Fibroblast of the aortic adventitia (primary cell): ENCODE measurements around the gene CLVS2. TPM values are rescaled to one million over a fixed set of nuclear protein-coding genes. Genes with fewer than 3 reads are reported as not detected.

Experiments
- DNase-seq: peaks from one replicate; pipeline ENCODE4 v3.0.0-alpha.2; 2010; ENCODE audit warnings: low read depth
- H3K4me3 ChIP-seq: 2 replicates; pipeline ENCODE4 v1.5.1; 2011; ENCODE audit warnings: low read depth, mild to moderate bottlenecking, control low read depth, low read length, moderate library complexity
- total RNA-seq: library from RNA; depleted of rRNA; stranded (reverse); fragments of >200 nt; gene quantifications from 2 replicates; pipeline ENCODE4 v1.2.3, GENCODE V29; 2012; ENCODE audit warnings: low replicate concordance
- TF ChIP-seq, protein P1 (sequence below): IDR thresholded peaks from 2 replicates; pipeline ENCODE4 v1.5.1; 2011; ENCODE audit warnings: mild to moderate bottlenecking, low read length, control low read depth, inconsistent platforms; ENCODE audit not compliant: insufficient read depth

The CLVS2 gene
- total RNA-seq, 1 donor = not detected

DNA sequence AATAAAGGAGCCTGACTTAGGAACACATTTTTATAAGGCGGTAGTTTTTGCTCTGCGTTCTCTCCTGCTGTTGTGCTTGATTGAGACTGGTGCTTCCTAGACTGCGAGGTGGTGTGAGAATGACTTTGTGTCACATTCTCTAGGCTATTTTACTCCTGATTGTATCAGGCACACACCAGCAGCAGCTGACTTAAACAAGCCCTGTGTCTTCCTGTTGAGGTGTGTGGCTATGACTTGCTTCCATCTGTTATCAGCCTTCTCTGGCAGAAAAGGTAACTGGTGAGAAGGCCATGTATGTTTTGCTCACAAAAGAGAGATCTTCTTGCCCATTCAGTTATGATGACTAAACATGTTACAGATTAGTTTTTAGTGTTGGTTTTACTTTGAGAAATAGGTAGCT lies 43.4 kb downstream of the CLVS2 start:
- H3K4me3 ChIP-seq = no peak overlapping the region
- TF ChIP-seq, protein P1, sequence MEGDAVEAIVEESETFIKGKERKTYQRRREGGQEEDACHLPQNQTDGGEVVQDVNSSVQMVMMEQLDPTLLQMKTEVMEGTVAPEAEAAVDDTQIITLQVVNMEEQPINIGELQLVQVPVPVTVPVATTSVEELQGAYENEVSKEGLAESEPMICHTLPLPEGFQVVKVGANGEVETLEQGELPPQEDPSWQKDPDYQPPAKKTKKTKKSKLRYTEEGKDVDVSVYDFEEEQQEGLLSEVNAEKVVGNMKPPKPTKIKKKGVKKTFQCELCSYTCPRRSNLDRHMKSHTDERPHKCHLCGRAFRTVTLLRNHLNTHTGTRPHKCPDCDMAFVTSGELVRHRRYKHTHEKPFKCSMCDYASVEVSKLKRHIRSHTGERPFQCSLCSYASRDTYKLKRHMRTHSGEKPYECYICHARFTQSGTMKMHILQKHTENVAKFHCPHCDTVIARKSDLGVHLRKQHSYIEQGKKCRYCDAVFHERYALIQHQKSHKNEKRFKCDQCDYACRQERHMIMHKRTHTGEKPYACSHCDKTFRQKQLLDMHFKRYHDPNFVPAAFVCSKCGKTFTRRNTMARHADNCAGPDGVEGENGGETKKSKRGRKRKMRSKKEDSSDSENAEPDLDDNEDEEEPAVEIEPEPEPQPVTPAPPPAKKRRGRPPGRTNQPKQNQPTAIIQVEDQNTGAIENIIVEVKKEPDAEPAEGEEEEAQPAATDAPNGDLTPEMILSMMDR = no peak
- DNase-seq = no peak

DNA sequence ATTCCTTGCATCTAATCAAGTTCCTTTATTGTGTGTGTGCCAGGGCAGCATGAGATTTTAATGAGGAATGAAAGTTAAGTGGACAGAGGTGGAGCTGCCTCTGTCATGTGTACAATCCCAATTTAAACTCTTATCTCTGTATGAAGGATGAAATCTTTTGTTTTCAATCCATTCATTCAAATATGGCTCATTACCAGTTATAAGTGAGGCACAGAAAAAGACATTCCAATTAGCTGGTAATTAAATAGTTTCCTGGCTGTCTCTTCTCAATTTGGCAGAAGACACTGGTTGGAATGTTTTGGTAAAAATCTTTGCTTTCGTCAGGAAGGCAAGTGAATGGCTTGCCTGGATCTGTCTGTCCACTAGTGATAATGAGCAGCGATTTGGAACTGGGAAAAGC lies 46.4 kb downstream of the CLVS2 start:
- TF ChIP-seq, protein P1 = no peak
- DNase-seq = no peak
- no peak overlapping the region for H3K4me3 ChIP-seq

DNA sequence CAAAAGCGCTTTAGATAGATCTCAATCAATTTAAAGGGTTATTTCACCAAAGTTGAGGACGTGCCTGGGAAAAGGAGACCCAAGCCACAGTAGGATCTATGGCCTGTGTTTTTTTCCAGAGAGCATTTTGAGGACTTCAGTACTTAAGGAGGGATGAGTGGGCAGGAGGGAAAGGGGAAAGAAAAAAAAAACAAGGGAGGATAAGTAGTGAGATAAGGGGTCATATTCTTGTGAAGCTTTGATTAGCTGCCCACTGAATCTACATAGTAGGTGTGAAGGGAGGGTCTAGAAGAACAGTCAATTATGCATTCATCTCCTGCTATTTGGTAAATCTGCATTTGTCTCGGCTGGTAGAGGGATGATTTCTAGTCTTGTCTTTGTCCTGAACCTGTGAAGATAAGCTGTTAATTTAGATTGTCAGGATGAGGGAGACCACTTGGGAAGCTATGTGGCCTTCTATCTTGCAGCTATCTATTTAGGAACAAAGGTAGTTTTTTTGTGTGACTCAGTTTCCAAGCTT lies 48.4 kb downstream of the CLVS2 start:
- no peak overlapping the region for H3K4me3 ChIP-seq
- TF ChIP-seq, protein P1 = no peak
- no peak for DNase-seq

DNA sequence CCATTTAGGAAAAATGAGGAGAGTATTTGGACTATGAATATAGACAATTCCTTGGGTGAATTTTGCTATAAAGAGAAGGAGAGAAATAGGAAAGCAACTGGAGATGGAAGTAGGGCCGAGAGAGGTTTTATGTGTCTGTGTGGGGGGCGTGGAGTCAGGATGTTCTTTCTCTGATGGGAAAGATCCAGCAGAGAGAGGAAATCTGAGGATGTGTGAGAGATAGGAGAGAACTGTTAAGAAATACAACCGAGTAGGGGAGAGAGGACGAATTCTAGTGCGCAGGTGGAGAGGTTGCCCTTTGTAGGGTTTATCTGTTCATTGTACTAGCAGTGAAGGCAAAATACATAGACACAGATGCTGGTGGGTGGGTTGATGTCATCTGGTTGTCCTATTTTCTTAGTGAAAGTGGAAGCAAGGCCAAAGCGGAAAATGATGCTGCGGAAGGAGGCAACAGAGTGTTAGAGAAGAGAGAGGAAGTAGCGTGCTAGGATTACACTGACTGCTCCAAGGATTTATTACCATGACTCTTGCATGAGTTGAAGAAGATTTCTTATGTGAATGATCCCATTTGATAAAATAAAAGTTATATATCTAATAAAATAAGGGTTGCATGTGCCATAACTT lies 57.7 kb downstream of the CLVS2 start:
- no peak for DNase-seq
- no peak overlapping the region for H3K4me3 ChIP-seq
- TF ChIP-seq, protein P1 = no peak

DNA sequence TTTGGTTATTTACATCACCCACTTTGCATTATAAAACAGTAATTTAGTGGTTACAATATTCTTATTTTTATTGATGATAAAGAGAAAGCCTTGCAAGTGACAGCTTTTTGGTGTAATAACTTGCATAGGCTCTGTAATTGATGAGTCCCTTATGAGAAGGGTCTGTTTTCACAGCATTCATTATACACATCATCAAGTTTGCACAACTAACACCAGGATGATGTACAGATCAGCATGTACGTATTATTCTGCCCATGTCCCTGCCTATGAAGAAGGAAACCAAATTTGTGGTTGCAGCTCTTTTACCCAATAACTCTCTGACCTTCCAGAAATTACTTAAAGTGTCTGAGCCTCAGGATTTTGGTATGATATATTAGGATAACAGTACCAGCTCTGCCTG lies 59.2 kb downstream of the CLVS2 start:
- TF ChIP-seq, protein P1 = no peak
- no peak overlapping the region for H3K4me3 ChIP-seq
- DNase-seq = no peak

DNA sequence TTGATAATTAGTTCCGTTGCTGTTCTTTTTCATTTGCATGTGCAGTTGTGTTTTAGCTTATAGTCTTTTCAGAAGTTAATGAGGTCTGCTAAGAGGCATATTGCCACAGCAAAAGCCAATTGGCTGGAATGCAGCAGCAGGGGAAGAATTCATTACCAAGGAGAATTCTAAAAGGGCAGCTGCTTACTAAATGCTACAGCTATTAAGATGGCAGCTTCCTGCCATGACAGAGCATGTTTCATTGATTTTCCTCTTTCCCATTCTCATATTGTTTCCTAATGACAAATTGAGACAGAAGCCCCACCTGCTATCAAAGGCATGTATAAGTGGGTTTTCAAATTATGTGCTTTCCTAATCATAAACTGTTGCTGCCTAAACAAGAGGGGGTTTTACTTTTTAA lies 66.6 kb downstream of the CLVS2 start:
- H3K4me3 ChIP-seq = no peak overlapping the region
- TF ChIP-seq, protein P1 = no peak
- DNase-seq = no peak

DNA sequence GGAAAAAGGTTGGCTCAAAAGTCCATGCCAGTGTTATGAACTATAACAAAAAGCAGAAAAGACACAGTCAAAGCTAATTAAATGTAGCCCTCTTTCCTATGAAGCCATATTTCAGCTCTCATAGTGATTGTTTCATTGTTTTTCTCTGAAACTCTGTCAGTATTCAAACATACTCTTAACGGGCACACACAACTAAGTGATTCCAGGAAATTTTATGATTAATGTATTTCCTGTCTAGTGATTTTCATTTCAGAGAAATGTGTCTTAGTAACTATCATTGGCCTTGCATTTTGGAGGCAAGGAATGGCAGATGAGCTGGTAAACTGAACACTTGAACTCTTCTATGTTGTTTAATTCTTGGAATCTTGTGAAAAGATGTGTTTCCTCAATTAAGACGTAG lies 68.0 kb downstream of the CLVS2 start:
- DNase-seq = no peak
- H3K4me3 ChIP-seq = no peak overlapping the region
- TF ChIP-seq, protein P1 = no peak
